T-helper 17 cell (primary cell): ENCODE measurements around the gene WDR62. TPM values are rescaled to one million over a fixed set of nuclear protein-coding genes. Genes with fewer than 3 reads are reported as not detected.
A peak's percentile ranks its signal among the peaks of the same experiment; 100 is the strongest.

Source experiments
- ATAC-seq: fragments of 150-1000 bp; cut with Tn5 transposase; 2 replicates; pipeline ENCODE4 v1.10.0; 2021; ENCODE audit warnings: mild to moderate bottlenecking, moderate library complexity
- DNase-seq, 3 donors: peaks; one replicate each; pipeline versions ENCODE4 v3.0.0 to v3.0.0-alpha.2; 2020 to 2021
- H3K9me3 ChIP-seq: one replicate; pipeline ENCODE4 v1.7.0; 2013; ENCODE audit warnings: low read length, mild to moderate bottlenecking; ENCODE audit not compliant: control insufficient read depth, poor library complexity, severe bottlenecking
- H3K27ac Mint-ChIP-seq: one replicate; pipeline ENCODE4 v1.8.0; 2022; ENCODE audit warnings: mild to moderate bottlenecking, moderate library complexity, mixed read lengths
- H3K27me3 Mint-ChIP-seq: one replicate; pipeline ENCODE4 v1.8.0; 2022; ENCODE audit warnings: mixed read lengths
- H3K36me3 Mint-ChIP-seq: one replicate; pipeline ENCODE4 v1.8.0; 2022; ENCODE audit warnings: low read depth, mixed read lengths
- H3K4me1 Mint-ChIP-seq: one replicate; pipeline ENCODE4 v1.8.0; 2022; ENCODE audit warnings: mild to moderate bottlenecking, mixed read lengths
- H3K4me3 Mint-ChIP-seq: one replicate; pipeline ENCODE4 v1.8.0; 2022; ENCODE audit warnings: mild to moderate bottlenecking, moderate library complexity, mixed read lengths
- total RNA-seq, 4 donors: library from RNA in 2 of 4; stranded (reverse) in 2 of 4; gene quantifications; one replicate each; pipeline ENCODE4 v1.2.3 and lab custom pipeline; 2022 to 2026

The WDR62 gene
- 1 to 10 TPM; 2.2 to 3.8 TPM for total RNA-seq
- total RNA-seq (lab: John Stamatoyannopoulos, UW), result 5.8 to 7.2 reads per million in 2 donors

DNA sequence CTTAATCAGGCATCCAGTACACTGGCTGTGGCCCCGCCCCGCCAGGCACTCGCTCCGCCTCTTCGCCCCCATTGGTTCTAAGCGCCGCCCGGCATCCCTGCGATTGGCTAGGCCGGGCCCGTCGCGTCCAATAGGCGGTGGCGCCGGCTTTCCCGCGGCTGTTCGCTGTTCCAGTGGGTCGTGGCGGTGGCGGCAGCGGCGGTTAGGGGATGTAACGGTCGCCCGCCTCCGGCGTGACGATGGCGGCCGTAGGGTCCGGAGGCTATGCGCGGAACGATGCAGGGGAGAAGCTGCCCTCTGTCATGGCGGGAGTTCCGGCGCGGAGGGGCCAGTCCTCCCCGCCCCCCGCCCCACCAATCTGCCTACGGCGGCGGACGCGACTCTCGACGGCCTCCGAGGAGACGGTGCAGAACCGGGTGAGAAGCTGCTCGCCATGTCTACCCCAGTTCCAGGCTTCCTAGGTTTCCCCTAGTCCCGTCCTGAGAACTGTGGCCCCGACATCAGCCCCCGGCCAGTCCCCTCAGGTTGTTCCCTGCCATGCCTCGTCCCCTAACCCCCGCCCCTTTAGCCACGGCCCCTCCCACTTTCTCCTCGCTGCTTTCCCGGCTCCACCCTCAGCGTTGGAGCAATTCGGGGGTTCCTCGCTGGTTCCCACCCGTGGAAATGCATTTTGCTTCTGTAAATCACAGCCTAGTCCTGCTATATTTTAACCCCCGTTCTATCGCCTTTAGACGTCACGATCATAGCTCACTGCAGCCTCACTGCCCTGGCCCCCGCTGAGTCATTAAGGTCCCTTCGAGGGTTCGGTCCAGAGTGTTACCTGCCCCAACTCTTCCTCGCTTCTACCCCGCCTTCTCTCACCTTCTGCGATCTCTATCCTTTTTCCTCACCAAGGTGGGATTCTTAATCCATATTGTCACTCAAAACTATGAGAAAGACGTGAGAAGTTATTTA, at the start of gene WDR62:
TSS of gene WDR62 (plus strand) at position 165 of the 954 bp plus-strand sequence. CDS start at position 240, 75 bp downstream.
- peaks cover 26% of the 10 kb centered on the region for H3K4me1 Mint-ChIP-seq
- peaks cover 2% of the 10 kb centered on the region for H3K36me3 Mint-ChIP-seq
- ATAC-seq, result peak; percentile 79

DNA sequence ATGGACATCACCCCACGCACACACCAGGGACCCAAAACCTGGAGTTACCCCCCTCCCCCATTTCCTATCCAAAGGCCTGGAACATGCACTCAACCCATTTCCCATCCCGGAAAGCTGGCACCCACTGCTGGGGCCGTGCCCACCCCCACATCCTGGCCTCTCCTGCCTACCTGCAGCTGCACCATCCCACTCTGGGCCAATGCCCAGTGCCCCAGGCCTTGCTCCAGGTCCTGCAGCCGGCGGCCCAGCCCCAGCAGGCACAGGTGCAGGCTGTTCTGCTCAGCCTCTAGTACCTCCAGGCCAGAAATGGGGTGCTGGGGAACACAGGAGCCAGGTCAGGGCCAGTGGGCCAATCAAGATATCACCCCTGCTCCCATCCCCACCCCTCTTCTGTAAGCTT, 47.7 kb upstream of the WDR62 start:
- H3K9me3 ChIP-seq, result no peaks in the 10 kb centered on the region
- ATAC-seq, result no peak
- DNase-seq, result no peak
- no peak overlapping the region for H3K4me3 Mint-ChIP-seq
- no peaks in the 10 kb centered on the region for H3K27me3 Mint-ChIP-seq
- H3K36me3 Mint-ChIP-seq, result no peaks in the 10 kb centered on the region
- peaks cover 28% of the 10 kb centered on the region for H3K4me1 Mint-ChIP-seq
- no peak overlapping the region for H3K27ac Mint-ChIP-seq

More for the DNA sequence above, at the start of gene WDR62:
- no peaks in the 10 kb centered on the region for H3K9me3 ChIP-seq
- DNase-seq, result peak; percentile 89 to 92 (median 91)
- H3K27ac Mint-ChIP-seq, result peak within 1 kb of the TSS; percentile 90
- peak within 1 kb of the TSS; percentile 96 for H3K4me3 Mint-ChIP-seq
- H3K27me3 Mint-ChIP-seq, result no peaks in the 10 kb centered on the region

DNA sequence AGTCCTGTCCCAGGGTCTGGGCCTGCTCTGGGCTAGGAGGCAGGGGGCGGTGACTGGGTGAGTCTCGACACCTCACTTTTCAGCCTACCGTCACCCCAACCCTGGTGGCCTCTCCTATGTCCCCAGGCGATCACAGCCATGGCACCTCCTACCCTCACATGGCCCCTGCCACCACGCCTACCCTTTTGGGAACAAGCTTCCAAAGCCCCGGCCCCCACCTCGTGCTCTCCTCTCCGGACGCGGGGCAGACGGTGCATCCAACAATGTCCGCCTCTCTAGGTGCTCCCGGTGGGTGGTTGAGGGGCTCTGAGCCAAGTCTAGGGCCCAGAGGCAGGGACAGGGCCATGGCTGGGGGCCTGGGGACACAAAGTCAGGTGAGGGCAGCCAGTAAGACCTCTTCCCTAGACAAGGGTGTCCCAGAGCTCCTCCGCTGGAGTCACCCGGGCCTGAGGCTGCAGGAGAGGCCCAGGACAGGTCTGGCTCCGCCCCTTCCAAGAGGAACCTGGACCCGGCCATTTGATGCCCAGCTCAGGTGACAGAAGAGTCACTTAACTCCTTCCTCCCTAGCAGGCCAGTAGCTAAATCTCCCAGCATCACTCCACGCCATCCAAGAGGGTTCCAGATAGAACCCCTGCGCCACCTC, 46.2 kb upstream of the WDR62 start, which contains the start of gene SYNE4:
TSS of gene SYNE4 (minus strand) at position 478 of the 643 bp plus-strand sequence. CDS start at position 346, 132 bp downstream.
- ATAC-seq (no peak), DNase-seq (no peak)
- peaks cover 27% of the 10 kb centered on the region for H3K4me1 Mint-ChIP-seq
- H3K4me3 Mint-ChIP-seq, result peak within 1 kb of the TSS; percentile 80
- H3K27ac Mint-ChIP-seq, result peak within 1 kb of the TSS; percentile 77
- H3K9me3 ChIP-seq, result no peaks in the 10 kb centered on the region
- no peaks in the 10 kb centered on the region for H3K36me3 Mint-ChIP-seq
- H3K27me3 Mint-ChIP-seq, result no peaks in the 10 kb centered on the region

DNA sequence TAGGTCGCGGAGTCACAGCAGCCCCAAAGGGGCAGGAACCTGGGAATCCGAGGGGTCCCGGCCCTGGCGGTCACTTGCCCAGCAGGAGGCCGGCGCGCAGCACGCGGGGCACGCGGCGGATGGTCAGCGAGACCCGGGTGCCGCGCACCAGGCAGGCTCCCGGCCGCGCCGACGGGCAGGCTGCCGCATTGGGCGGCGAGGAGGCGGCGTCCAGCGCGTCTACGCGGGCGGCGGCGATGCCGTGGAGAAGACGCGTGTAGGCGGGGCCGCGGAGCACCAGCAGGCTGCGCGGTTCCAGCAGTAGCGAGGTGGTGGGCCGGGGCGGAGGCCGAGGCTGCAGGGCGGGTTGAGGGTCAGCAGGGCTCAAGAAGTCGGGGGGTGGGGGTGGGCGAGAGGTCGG, 45.5 kb upstream of the WDR62 start:
- no peaks in the 10 kb centered on the region for H3K9me3 ChIP-seq
- Mint-ChIP-seq H3K4me3 (peak overlapping the region; percentile 80), H3K27ac (peak overlapping the region; percentile 77), H3K4me1 (peaks cover 35% of the 10 kb centered on the region), H3K27me3 (no peaks in the 10 kb centered on the region), H3K36me3 (peaks cover 2% of the 10 kb centered on the region)
- ATAC-seq (peak; percentile 14), DNase-seq (peak; percentile 19 to 35 (median 33))

DNA sequence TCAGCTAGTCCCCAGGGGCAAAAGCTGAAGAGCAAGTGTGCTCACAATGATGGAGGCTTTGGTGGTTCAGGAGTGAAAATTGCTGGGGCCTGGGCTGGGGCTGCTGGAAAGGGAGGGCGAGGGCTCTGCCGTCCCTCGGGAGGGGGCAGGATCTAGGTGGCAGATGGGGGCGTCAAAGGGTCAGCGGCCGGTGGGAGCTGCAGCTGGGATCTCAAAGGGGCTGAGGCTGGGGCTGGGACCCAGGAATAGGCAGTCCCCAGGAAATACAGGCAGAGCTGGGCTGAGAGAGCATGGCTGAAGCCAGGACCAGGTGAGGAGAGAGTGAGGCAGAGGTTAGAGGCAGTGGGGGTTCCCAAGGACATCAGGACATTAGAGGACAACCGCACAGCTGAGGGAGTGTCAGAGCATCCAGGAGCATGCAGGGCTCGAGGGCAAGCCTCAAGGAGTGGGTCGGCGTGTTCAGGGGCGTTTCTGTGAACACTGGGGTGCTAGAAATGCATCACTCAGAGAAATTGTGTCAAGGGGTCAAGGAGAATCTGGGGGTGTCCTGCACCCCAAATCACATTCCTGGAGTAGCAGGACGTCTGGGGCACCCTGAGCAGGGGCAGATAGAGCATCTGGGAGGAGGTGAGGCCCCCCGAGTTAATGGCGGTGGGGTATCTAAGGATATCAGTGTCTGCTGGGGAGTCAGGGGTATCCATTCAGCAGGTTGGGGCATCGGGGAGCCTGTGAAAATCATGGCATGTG, 44.9 kb upstream of the WDR62 start:
- Mint-ChIP-seq H3K27ac (peak overlapping the region; percentile 77), H3K4me1 (peaks cover 38% of the 10 kb centered on the region), H3K36me3 (peaks cover 2% of the 10 kb centered on the region), H3K4me3 (peak overlapping the region; percentile 80), H3K27me3 (no peaks in the 10 kb centered on the region)
- DNase-seq (no peak), ATAC-seq (no peak)
- H3K9me3 ChIP-seq, result no peaks in the 10 kb centered on the region

DNA sequence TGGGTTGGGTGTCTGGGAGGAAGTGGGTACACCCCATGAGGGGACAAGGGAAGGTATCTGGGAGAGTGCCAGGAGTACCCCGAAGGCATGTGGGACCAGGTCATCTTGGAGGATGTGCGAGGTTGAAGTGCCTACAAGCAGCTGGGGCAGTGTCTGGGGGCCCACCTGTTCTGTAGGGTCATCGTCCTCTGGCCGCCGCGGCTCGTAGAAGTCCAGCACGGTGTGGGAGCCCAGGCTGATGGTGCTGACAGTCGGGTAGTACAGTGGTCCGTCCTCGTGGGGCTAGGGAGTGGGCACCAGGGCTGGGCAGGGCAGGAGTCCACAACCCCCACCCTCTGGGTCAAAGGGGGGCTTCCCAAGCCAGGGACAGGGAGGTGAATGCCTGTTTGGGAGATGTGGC, 44.3 kb upstream of the WDR62 start:
- Mint-ChIP-seq H3K27me3 (no peaks in the 10 kb centered on the region), H3K36me3 (peaks cover 2% of the 10 kb centered on the region), H3K27ac (peak overlapping the region; percentile 77), H3K4me1 (peaks cover 42% of the 10 kb centered on the region), H3K4me3 (peak overlapping the region; percentile 80)
- ATAC-seq, result no peak
- no peak for DNase-seq
- H3K9me3 ChIP-seq, result no peaks in the 10 kb centered on the region

DNA sequence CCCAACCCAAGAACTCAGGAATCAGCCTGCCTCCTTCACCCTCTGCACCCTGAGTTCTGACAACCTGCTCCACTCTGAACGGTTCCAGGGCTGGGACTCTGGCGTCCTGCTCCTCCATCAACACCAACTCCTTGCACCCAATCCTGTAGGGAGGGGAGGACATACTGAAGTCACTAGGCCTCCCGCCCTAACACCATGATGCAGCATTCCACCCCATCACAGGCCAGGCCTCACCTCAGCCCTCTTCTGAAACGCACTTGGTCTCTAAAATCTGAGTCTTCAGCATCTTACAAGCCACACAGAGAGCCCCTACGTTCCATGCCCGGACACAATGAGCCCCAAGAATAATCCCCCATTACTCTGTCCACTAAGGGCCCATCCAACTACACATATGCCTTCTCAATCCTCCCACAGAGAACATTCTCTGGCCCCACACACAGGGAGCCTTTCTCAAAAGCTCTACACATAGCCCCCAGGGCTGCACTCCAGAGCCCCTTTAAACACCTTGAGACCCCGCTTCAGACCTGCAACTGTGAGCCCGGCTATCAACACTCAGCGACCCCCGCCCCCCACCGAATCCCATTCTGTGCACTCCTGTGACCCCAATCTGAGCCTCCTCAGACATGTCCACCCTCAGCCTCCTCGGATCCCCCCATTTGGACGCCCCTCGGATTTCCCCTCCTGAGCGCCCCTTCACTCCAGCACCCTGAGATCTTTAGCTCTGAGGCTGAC, 41.3 kb upstream of the WDR62 start:
- Mint-ChIP-seq H3K36me3 (peaks cover 2% of the 10 kb centered on the region), H3K27ac (peak overlapping the region; percentile 96), H3K27me3 (no peaks in the 10 kb centered on the region), H3K4me1 (peaks cover 43% of the 10 kb centered on the region), H3K4me3 (peak overlapping the region; percentile 99)
- no peak for ATAC-seq
- no peaks in the 10 kb centered on the region for H3K9me3 ChIP-seq
- no peak for DNase-seq

DNA sequence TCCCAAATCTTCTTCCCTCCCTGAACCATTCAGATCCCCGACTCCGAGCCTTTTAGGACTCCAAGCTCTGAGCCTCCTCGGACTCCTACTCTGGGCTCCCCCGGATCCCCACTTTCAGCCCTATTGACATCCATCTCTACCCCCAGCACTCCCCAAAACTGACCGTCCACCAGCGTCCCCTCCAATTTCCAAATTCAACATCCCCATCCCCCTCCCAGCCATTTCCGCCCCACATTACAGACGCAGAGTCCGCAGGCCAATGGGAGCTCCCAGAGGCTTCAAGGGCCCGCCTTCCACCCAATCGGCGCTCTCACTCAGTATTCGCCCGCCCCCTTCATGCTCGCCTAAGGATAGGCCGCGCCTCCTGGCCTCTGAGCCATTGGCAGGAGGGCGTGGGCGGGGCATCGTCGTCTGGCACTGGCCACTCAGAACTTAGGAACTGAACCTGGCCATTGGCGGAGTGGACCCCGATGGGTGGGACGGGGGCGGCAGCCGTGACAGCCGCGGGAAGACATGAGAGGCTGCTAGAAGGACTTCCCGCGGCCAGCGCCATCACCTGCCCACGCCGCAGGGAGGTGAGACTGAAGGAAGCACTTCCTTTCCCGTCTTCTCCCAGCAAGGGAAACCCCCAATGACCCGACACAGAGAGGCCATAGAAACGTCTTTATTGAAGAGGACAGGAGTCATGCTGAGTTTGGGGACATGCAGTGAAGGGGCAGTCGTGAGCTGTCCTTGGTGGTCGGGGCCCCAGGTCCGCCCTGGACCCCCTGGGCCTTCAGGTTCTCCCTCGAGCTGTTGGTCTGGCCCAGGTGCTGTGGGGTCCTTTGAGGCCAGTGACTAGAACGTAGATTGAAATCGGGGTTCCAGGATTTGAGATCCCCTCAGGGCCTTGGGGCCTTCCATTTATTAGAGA, 40.4 kb upstream of the WDR62 start, which contains the start of gene ALKBH6:
TSS of gene ALKBH6 (minus strand) at position 202 of the 913 bp plus-strand sequence. CDS start 816 bp downstream, outside the sequence.
- ATAC-seq (peak; percentile 99), DNase-seq (peak; percentile 98 to 99 (median 99))
- H3K9me3 ChIP-seq, result no peaks in the 10 kb centered on the region
- H3K4me3 Mint-ChIP-seq, result peak within 1 kb of the TSS; percentile 99
- peaks cover 2% of the 10 kb centered on the region for H3K36me3 Mint-ChIP-seq
- H3K27ac Mint-ChIP-seq, result peak within 1 kb of the TSS; percentile 96
- H3K4me1 Mint-ChIP-seq, result peaks cover 37% of the 10 kb centered on the region
- no peaks in the 10 kb centered on the region for H3K27me3 Mint-ChIP-seq

DNA sequence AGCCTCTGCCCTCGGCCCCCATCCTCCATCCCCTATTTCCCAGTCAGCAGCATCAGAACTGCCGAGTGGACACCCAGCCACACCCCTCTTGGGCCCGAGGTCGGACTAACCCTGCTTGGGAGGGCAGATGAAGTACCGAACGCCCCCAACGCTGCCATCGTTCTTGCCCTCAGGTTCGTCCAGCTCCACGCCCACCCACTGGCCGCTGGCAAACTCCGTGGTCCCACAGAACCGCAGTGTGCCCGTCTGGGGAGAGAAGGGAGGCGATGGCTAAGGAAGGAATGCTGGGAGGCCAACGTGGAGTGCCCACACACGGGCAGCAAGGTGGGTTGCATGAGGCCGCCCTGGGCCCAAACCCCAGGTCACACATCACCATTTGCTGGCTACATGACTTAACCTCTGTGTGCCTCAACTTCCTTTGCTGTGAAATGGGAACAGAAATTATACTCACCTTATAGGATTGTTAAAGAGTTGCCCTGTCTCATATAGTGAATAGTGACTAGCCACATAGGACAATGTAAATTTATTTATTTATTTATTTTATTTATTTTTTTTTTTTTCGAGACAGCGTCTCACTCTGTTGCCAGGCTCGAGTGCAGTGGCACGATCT, 35.5 kb upstream of the WDR62 start:
- peaks cover 3% of the 10 kb centered on the region for H3K36me3 Mint-ChIP-seq
- peaks cover 14% of the 10 kb centered on the region for H3K4me1 Mint-ChIP-seq
- no peak overlapping the region for H3K4me3 Mint-ChIP-seq
- DNase-seq, result no peak
- no peaks in the 10 kb centered on the region for H3K9me3 ChIP-seq
- no peak overlapping the region for H3K27ac Mint-ChIP-seq
- no peak for ATAC-seq
- no peaks in the 10 kb centered on the region for H3K27me3 Mint-ChIP-seq

DNA sequence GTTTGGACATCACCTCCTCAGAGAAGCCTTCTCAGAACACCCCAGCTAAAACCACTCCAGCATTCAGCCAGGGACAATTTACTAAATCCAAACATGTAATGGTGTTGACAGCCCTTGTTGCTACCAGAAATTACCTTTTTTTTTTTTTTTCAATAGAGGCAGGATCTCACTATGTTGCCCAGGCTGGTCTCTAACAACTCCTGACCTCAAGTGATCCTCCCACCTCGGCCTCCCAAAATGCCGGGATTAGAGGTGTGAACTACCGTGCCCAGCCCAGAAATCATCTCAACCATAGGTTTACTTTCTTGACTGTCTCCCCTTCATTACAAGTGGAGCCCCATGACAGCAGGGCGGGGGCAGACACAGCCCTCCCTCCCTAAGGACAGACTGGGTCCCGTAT, 31.3 kb upstream of the WDR62 start:
- no peak for ATAC-seq
- peaks cover 3% of the 10 kb centered on the region for H3K36me3 Mint-ChIP-seq
- H3K27ac Mint-ChIP-seq, result no peak overlapping the region
- peaks cover under 1% of the 10 kb centered on the region for H3K4me1 Mint-ChIP-seq
- no peaks in the 10 kb centered on the region for H3K27me3 Mint-ChIP-seq
- H3K4me3 Mint-ChIP-seq, result no peak overlapping the region
- DNase-seq, result no peak
- H3K9me3 ChIP-seq, result no peaks in the 10 kb centered on the region

DNA sequence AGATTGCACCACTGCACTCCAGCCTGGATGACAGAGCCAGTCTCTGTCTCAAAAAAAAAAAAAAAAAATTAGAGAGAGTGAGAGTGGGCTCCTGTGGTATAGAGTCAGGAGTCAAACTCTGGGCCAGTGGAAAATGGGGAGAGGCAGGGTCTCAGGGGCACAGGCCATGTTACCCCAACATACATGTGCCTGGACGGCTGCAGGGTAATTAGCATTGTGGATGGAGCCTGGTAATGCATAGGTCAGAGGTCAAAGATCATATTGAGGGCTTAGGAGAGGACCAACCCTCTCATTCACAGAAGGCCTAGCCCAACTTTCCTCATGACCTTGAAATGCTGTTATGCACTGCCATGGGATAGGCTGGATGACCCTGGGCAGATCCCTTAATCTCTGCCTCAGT, 29.2 kb upstream of the WDR62 start:
- no peaks in the 10 kb centered on the region for H3K9me3 ChIP-seq
- DNase-seq (no peak), ATAC-seq (no peak)
- Mint-ChIP-seq H3K27me3 (no peaks in the 10 kb centered on the region), H3K27ac (no peak overlapping the region), H3K36me3 (peaks cover 11% of the 10 kb centered on the region), H3K4me3 (no peak overlapping the region), H3K4me1 (peaks cover 10% of the 10 kb centered on the region)
